ENCODE data around the gene LYSMD1. TPM values are rescaled to one million over a fixed set of nuclear protein-coding genes. Genes with fewer than 3 reads are reported as not detected.
A peak's percentile ranks its signal among the peaks of the same experiment; 100 is the strongest.

The LYSMD1 gene, protein sequence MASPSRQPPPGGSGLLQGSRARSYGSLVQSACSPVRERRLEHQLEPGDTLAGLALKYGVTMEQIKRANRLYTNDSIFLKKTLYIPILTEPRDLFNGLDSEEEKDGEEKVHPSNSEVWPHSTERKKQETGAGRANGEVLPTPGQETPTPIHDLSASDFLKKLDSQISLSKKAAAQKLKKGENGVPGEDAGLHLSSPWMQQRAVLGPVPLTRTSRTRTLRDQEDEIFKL
- 9.2 and 10.4 TPM in 2 replicates for total RNA-seq (2012; rRNA removed)
- polyA plus RNA-seq (2012; rRNA removed) = 5.0 and 5.9 TPM in 2 replicates
- polyA plus RNA-seq (2012; cell fraction: cytosol; rRNA removed) = 2.3 and 3.1 TPM in 2 replicates
- 2.6 and 6.2 TPM in 2 replicates for polyA plus RNA-seq (2012; cell fraction: nucleus; rRNA removed; ENCODE audit: low replicate concordance)
- Bru-seq, nascent RNA = percentile 62 among the genes with signal in this experiment
- percentile 79 among the genes with signal in this experiment for BruChase-seq, experiment 1, labeled RNA remaining after a 6-hour chase
- BruChase-seq, experiment 2, labeled RNA remaining after a 2-hour chase = percentile 81 among the genes with signal in this experiment
- long read RNA-seq, partial matches to known transcripts = 0 of 4 reads
- long read RNA-seq, other reads (novel, unspliced or antisense) = 1 of 4 reads

DNA sequence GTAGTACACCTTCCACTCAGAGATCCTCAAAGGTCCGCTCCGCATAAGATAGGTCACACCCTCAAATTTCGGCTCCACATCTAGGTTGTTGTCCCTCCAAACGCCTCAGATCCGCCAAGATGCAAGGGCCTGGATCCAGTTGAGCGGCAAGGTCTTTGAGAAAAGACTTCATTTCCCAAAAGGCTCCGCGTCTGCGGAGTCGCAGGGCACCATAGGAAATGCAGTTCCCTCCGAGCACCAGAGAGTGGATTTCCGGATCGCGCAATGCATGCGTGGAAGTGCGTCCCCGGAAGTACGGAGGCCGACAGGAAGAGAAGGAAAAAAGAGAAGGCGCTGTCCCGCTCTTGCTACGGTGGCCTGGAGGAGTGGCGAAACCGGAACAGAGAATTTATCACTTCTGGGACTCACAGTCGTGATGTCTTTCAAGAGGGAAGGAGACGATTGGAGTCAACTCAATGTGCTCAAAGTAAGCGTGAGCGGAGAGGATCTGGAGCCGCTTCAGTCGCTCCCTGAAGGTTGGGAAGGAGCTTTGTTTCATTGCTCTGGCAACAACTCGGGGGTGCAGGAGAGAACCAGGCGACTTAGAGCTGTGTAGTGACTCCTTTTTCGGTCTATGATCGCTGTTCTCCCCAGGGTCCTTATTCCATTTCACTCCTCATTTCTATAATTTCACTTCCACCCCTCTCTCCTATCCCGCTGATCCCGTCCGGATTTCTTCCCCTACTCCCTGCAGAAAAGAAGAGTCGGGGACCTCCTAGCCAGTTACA lies at the start of gene LYSMD1, which contains the start of gene SCNM1:
Gene LYSMD1, minus strand, starts transcription at position 165 of the 767 bp plus-strand sequence. CDS start 644 bp downstream, outside the sequence.
Gene SCNM1, plus strand, starts transcription at position 407 of the 767 bp plus-strand sequence. Its CDS starts 9 bp downstream, at position 416.
- Histone ChIP-seq H4K8ac (ENCODE audit: low read depth in 2 of 2, low read length in 2 of 2) (peak within 1 kb of the TSS; percentile 79 to 99), H2AK9ac (replicated peaks; ENCODE audit: low read depth, low read length, poor library complexity) (peak within 1 kb of the TSS; percentile 97), H2BK20ac (ENCODE audit: low read depth, low read length) (no peak within 1 kb of the TSS), H3K9me1 (ENCODE audit: insufficient read depth, low read length) (no peaks in the 10 kb centered on the region), H2BK15ac (ENCODE audit: low read depth, low read length) (peak within 1 kb of the TSS; percentile 35; the same call in 1 of the 3 replicates), H3K4ac (ENCODE audit: low read depth, low read length) (peak within 1 kb of the TSS; percentile 98), H2AFZ (replicated peaks; ENCODE audit: low read length, poor library complexity) (peak within 1 kb of the TSS; percentile 94), H3K23ac (ENCODE audit: low read depth, low read length) (peak within 1 kb of the TSS; percentile 97), H3K18ac (ENCODE audit: low read depth, low read length) (peak within 1 kb of the TSS; percentile 73), H4K91ac (ENCODE audit: insufficient read depth, low read depth, low read length) (peak within 1 kb of the TSS; percentile 71), H3K56ac (ENCODE audit: extremely low read depth, insufficient read depth, low read length) (peak within 1 kb of the TSS; percentile 87), H3K4me1 (ENCODE audit: control insufficient read depth, insufficient read depth, low read length) (peaks cover 4% of the 10 kb centered on the region), H3K9me3 (ENCODE audit: control insufficient read depth, insufficient read depth, low read length) (no peaks in the 10 kb centered on the region), H2AK5ac (ENCODE audit: low read depth, low read length) (peak within 1 kb of the TSS; percentile 62), H2BK5ac (ENCODE audit: low read depth, low read length, poor library complexity, severe bottlenecking) (peak within 1 kb of the TSS; percentile 80), H3K9ac (ENCODE audit: low read depth, low read length) (peak within 1 kb of the TSS; percentile 90), H3K14ac (replicated peaks; ENCODE audit: low read depth, low read length) (peak within 1 kb of the TSS; percentile 99), H4K20me1 (ENCODE audit: insufficient read depth, low read length) (no peaks in the 10 kb centered on the region), H3K79me1 (ENCODE audit: low read depth in 1 of 2, low read length in 2 of 2) (peaks cover 10 to 43% of the 10 kb centered on the region in 2 experiments), H3K27me3 (ENCODE audit: control insufficient read depth, insufficient read depth, low read length) (no peaks in the 10 kb centered on the region), H3K4me3 (ENCODE audit: insufficient read depth, low read depth, low read length) (peak within 1 kb of the TSS; percentile 65), H2BK120ac (ENCODE audit: low read depth, low read length) (peak within 1 kb of the TSS; percentile 64), H4K5ac (ENCODE audit: low read depth, low read length) (peak within 1 kb of the TSS; percentile 86), H3K36me3 (ENCODE audit: control insufficient read depth, insufficient read depth, low read length) (peaks cover 24% of the 10 kb centered on the region), H3K4me2 (ENCODE audit: low read depth, low read length) (peak within 1 kb of the TSS; percentile 84), H3K27ac (ENCODE audit: insufficient read depth, low read length) (peak within 1 kb of the TSS; percentile 78)
- WGBS, 2 experiments (ENCODE audit: extremely low coverage in 2 of 2, insufficient read length in 1 of 2) = 0% methylated on average over 23 of the region's 38 CpGs; no CpG with 5 or more reads in 1 of the 2 experiments
- in situ Hi-C loops (cut with MboI; ENCODE audit: low sequenced_read_pairs) = no loop called here
- peak; percentile 99 for DNase-seq
- TSS peak; percentile 80 for BruUV-seq (replicated peaks)
- dilution Hi-C loops (cut with HindIII; ENCODE audit: low sequenced_read_pairs, unreplicated experiment) = no loop called here
- ATAC-seq (ENCODE audit: low read depth) = peak; percentile 92
- intact Hi-C loops (cut with micrococcal nuclease) = no loop called here
- POLR2A ChIA-PET (ENCODE audit: unreplicated experiment) = interaction anchor here (0.5 to 0.6 kb wide), 2 partner anchors 15 to 110 kb away, joined by 4 to 5 read pairs; no protein-coding TSS in a partner anchor
- CTCF ChIA-PET = interaction anchor here (0.7 kb wide), 1 partner anchor 66 kb away, joined by 3 read pairs; no protein-coding TSS in a partner anchor
- TF ChIP-seq BHLHE40 (IDR thresholded peaks at IDR 0.05; ENCODE audit: low read depth, low read length) = no peak
- TF ChIP-seq, protein P1, sequence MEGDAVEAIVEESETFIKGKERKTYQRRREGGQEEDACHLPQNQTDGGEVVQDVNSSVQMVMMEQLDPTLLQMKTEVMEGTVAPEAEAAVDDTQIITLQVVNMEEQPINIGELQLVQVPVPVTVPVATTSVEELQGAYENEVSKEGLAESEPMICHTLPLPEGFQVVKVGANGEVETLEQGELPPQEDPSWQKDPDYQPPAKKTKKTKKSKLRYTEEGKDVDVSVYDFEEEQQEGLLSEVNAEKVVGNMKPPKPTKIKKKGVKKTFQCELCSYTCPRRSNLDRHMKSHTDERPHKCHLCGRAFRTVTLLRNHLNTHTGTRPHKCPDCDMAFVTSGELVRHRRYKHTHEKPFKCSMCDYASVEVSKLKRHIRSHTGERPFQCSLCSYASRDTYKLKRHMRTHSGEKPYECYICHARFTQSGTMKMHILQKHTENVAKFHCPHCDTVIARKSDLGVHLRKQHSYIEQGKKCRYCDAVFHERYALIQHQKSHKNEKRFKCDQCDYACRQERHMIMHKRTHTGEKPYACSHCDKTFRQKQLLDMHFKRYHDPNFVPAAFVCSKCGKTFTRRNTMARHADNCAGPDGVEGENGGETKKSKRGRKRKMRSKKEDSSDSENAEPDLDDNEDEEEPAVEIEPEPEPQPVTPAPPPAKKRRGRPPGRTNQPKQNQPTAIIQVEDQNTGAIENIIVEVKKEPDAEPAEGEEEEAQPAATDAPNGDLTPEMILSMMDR (conservative IDR thresholded peaks at IDR 0.05; ENCODE audit: low read depth, low read length) = peak; percentile 5; the same call in 1 of the 2 replicates
- TF ChIP-seq CHD1 (IDR thresholded peaks at IDR 0.05; ENCODE audit: low read depth, low read length) = peak; percentile 93; the same call in 1 of the 2 replicates
- TF ChIP-seq RCOR1 (IDR thresholded peaks at IDR 0.05; ENCODE audit: insufficient replicate concordance, low read length) = no peak
- TF ChIP-seq NFE2L2 (IDR thresholded peaks at IDR 0.05; ENCODE audit: low read depth, low read length) = no peak
- TF ChIP-seq MAFK (IDR thresholded peaks at IDR 0.05; ENCODE audit: low read depth, low read length) = no peak
- peak; percentile 72; the same call in 1 of the 2 replicates for TF ChIP-seq MXI1 (IDR thresholded peaks at IDR 0.05; ENCODE audit: borderline replicate concordance, low read depth, low read length)
- TF ChIP-seq RFX5 (IDR thresholded peaks at IDR 0.05; ENCODE audit: low read depth, low read length) = no peak
- peak; percentile 87 for TF ChIP-seq POLR2A (IDR thresholded peaks at IDR 0.05; ENCODE audit: low read depth, low read length)
- TF ChIP-seq FOS (IDR thresholded peaks at IDR 0.05; ENCODE audit: low read depth, low read length) = no peak
- TF ChIP-seq SMC3 (IDR thresholded peaks at IDR 0.05; ENCODE audit: low read depth, low read length) = no peak
- TF ChIP-seq CEBPB (IDR thresholded peaks at IDR 0.05; ENCODE audit: low read depth, low read length) = peak; percentile 74
- TF ChIP-seq RAD21 (IDR thresholded peaks at IDR 0.05; ENCODE audit: low read length) = no peak
- no peak for TF ChIP-seq MAZ (IDR thresholded peaks at IDR 0.05; ENCODE audit: borderline replicate concordance, low read depth, low read length)

Data from IMR-90 (cell line).